Esophagus (tissue), 2 donors: Measurements from ENCODE around the gene DHRS4L2. TPM values are rescaled to one million over a fixed set of nuclear protein-coding genes. Genes with fewer than 3 reads are reported as not detected.
A peak's percentile ranks its signal among the peaks of the same experiment; 100 is the strongest.
"Not testable (repeated sequence)": the region's sequence is repeated elsewhere in the genome, so short reads cannot be mapped to it uniquely, and the experiment has no call there.

ENCODE experiments used
- H3K27ac ChIP-seq, 2 donors: one replicate each; pipeline ENCODE4 v1.5.1; 2013; ENCODE audit warnings: low read depth in 2 of 2, mild to moderate bottlenecking in 2 of 2, inconsistent platforms in 1 of 2, low read length in 1 of 2, moderate library complexity in 1 of 2
- H3K27me3 ChIP-seq, 2 donors: one replicate each; pipeline ENCODE4 v1.6.1; 2013; ENCODE audit warnings: low read length in 2 of 2, control low read depth in 1 of 2, mild to moderate bottlenecking in 1 of 2; ENCODE audit not compliant: insufficient read depth in 2 of 2, control insufficient read depth in 1 of 2
- H3K36me3 ChIP-seq, 2 donors: one replicate each; pipeline ENCODE4 v1.6.1; 2013; ENCODE audit warnings: low read length in 1 of 2; ENCODE audit not compliant: control insufficient read depth in 2 of 2, insufficient read depth in 2 of 2
- H3K4me1 ChIP-seq, 2 donors: one replicate each; pipeline ENCODE4 v1.6.1; 2013; ENCODE audit warnings: low read length in 1 of 2; ENCODE audit not compliant: control insufficient read depth in 2 of 2, insufficient read depth in 2 of 2
- H3K4me3 ChIP-seq, 2 donors: one replicate each; pipeline ENCODE4 v1.5.1; 2013; ENCODE audit warnings: low read length in 2 of 2, mild to moderate bottlenecking in 2 of 2, low read depth in 1 of 2, moderate library complexity in 1 of 2
- H3K9me3 ChIP-seq, 2 donors: one replicate each; pipeline ENCODE4 v1.6.1; 2013; ENCODE audit warnings: mild to moderate bottlenecking in 2 of 2, low read depth in 1 of 2, low read length in 1 of 2, moderate library complexity in 1 of 2; ENCODE audit not compliant: control insufficient read depth in 2 of 2, insufficient read depth in 1 of 2
- WGBS, 2 donors: extraction: QIAGEN DNeasy Blood & Tissue Kit; methylation state at CpG; one replicate each; pipeline ENCODE4 v1.1.7; 2013; 5-methylcytosine and 5-hydroxymethylcytosine counted together
- polyA plus RNA-seq, 2 donors: library from polyadenylated mRNA; stranded (reverse); fragments of 200-250 nt; gene quantifications; one replicate each; pipeline ENCODE4 v1.2.3, GENCODE V29; 2013
- donor health status: healthy with polysubstance abuse.
- donor health status: Bipolar disorder and iron deficiency.

Gene DHRS4L2
- polyA plus RNA-seq, 2 donors = 32.9 to 43.5 TPM

DNA sequence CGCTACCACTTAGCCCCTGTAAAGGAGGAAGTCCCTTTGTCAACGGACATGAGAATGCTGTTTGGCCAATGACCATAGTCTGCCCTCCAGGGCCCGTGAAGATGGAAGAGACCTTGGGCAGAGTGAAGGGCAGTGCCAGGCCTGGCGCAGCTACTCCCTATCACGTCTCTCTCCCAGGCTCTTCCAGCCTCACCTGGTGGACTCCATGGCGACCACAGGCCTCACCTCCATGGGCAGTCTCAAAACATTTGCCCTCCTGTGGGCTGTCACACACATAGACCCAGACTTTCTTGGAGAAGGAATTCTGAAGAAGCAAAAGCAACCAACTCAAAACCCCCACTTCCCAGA is 35.6 kb upstream of the DHRS4L2 start:
- H3K9me3 ChIP-seq, H3K36me3 ChIP-seq, H3K27me3 ChIP-seq, H3K4me1 ChIP-seq: not testable (repeated sequence)
- WGBS, 2 donors = 35 to 47% methylated on average over 6 of the region's 6 CpGs
- Histone ChIP-seq H3K4me3 (peak overlapping the region; percentile 70 to 87), H3K27ac (peak overlapping the region in 1 of 2 donors; percentile 91)

DNA sequence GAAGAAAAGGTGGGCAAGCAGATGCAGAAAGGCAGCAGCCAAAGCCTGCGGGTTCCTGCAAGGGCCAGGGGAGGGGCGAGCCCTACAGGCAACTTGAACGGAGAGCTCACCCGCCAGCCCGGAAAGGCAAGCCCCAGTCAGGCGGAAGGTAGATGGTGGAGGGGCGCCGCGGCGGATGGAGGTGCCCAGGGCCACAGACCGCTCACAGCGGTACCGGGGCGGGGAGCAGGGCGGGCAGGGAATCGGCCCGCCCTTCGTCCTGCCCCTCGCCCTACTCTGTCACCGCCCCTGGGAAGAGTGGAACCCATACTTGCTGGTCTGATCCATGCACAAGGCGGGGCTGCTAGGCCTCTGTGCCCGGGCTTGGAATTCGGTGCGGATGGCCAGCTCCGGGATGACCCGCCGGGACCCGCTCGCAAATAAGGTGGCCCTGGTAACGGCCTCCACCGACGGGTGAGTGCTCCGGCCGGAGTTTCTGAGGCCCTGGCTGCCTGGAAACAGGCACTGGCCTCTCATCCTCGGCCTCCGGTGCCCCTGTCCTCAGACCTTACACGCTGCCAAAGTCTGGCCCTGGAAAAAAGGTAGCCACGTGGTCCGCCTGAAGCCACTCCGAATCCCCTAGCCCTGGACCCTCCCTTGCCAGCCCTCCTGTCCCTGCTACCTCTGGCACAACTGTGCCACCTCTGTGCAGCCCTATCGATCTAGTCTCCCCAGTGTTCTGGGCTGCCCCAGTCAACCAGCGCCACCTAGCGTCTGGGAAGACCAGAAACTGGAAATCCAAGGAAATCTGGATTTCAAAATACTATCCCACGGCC is 35.1 kb upstream of the DHRS4L2 start, which contains the start of gene DHRS4:
TSS of gene DHRS4 (plus strand) at position 307 of the 815 bp plus-strand sequence. CDS start at position 326, 19 bp downstream.
- peak within 1 kb of the TSS; percentile 70 to 87 for H3K4me3 ChIP-seq
- H3K27ac ChIP-seq = peak within 1 kb of the TSS; percentile 82 to 91
- WGBS, 2 donors = 0 to 1% methylated on average over 40 to 44 of the region's 44 CpGs
- H3K36me3 ChIP-seq = no peaks in the 10 kb centered on the region
- H3K4me1 ChIP-seq = peaks cover 0 to 3% of the 10 kb centered on the region in 2 donors
- H3K27me3 ChIP-seq = no peaks in the 10 kb centered on the region
- H3K9me3 ChIP-seq = no peaks in the 10 kb centered on the region

DNA sequence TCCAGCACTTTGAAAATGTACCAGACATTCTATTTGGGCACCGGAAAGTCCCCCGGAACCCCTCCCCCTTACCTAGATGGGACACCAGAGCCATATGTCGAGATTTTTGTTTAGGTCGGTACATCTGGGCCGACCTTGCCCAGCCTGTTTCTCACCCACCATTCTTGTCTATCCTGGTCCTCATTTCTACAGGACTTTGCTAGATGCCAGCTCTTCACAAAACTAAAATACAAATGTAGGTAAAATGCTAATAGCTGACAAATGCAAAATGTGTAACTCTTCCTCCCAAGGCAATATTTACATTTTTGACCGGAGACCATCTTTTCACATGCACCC is 34.5 kb upstream of the DHRS4L2 start:
- Histone ChIP-seq H3K4me3 (peak overlapping the region in 1 of 2 donors; percentile 87), H3K27ac (peak overlapping the region in 1 of 2 donors; percentile 91)
- H3K9me3 ChIP-seq, H3K27me3 ChIP-seq, H3K36me3 ChIP-seq, H3K4me1 ChIP-seq: not testable (repeated sequence)
- 10 to 11% methylated on average over 6 of the region's 6 CpGs for WGBS, 2 donors

DNA sequence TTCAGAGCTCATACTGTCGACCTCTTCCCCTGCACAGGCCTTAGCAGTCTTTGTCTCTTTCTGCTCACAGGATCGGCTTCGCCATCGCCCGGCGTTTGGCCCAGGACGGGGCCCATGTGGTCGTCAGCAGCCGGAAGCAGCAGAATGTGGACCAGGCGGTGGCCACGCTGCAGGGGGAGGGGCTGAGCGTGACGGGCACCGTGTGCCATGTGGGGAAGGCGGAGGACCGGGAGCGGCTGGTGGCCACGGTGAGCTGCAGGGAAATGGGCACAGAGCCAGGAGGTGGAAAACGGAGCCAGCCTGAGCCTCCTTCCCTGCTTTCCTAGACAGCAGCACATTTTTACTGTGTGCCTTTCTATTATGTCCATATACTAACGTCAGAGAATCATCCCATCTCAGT is 33.8 kb upstream of the DHRS4L2 start:
- peak overlapping the region in 1 of 2 donors; percentile 0 for H3K4me3 ChIP-seq
- not testable (repeated sequence) for H3K27ac ChIP-seq, H3K27me3 ChIP-seq, H3K36me3 ChIP-seq, H3K9me3 ChIP-seq, H3K4me1 ChIP-seq
- WGBS, 2 donors = 50 to 61% methylated on average over 18 to 20 of the region's 20 CpGs

DNA sequence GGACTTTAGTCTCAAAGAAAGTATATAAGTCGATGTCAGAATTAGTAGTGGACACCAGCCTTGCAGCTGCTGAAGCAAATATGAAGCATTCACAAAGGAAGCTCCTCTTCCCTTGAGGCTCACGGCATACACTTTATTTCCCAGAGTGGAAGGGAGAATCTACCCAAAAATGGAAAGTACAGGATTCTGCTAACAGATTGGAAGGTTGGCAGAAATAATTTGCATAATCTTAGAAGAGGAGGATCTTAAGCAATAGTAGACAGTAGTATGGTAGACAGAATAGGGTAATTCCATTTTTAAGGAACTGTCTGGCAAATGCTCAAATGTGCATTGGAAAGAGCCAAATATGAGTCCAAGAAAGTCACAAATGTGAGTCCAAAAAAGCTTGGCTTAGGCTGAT is 32.9 kb upstream of the DHRS4L2 start:
- WGBS, 2 donors = 82 to 89% methylated on average over 2 of the region's 2 CpGs
- not testable (repeated sequence) for H3K27ac ChIP-seq, H3K9me3 ChIP-seq, H3K36me3 ChIP-seq, H3K4me1 ChIP-seq, H3K27me3 ChIP-seq, H3K4me3 ChIP-seq

DNA sequence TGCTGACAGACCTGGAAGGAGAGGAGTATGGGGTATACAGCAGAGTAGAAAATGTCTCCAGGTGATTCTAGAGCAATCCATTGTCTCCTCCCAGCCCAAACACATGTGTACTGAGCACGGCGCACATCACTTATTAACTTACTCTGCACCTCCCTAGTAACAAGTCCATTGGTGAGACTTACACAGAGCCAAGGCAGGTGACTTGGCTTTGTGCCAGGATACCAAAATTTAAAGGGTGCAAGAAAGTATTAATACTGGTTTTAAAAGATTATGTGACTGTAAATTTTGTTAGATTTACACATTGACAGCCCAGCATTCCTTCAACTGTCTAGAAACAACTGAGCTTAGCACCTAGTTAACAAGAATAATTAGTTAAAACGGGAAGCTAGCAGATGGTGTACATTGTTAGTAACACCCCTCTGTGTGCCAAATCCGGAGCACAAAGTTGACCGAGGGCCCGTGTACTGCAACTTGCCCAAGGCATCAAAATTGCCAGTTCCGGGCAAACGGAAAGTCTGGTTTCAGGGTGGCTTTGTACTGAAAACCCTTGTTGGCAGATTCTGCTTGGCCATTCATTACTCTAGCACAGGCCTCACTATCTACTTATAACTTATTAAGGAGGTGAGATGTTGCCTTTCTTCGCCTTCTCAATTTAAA is 30.7 kb upstream of the DHRS4L2 start:
- not testable (repeated sequence) for H3K27me3 ChIP-seq, H3K36me3 ChIP-seq
- WGBS, 2 donors = 78 to 81% methylated on average over 9 of the region's 9 CpGs

DNA sequence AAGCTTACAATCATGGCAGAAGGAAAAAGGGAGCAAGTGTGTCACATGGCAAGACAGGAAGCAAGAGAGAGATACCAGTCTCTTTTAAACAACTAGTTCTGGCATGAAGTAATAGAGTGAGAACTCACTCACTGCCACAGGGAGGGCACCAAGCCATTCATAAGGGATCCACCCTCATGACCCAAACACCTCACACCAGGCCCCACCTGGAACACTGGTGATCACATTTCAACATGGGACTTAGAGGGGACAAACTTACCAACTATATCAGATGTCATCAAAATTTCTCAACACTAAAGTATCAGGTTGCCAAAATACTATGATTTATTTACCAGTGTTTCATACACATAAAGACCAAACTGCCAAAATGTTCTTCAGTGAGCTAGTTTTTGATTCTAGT is 27.8 kb upstream of the DHRS4L2 start:
- not testable (repeated sequence) for H3K9me3 ChIP-seq, H3K27me3 ChIP-seq, H3K4me3 ChIP-seq, H3K27ac ChIP-seq, H3K4me1 ChIP-seq, H3K36me3 ChIP-seq

More for the DNA sequence above, 30.7 kb upstream of the DHRS4L2 start:
- H3K4me1 ChIP-seq, H3K4me3 ChIP-seq, H3K27ac ChIP-seq, H3K9me3 ChIP-seq: not testable (repeated sequence)

DNA sequence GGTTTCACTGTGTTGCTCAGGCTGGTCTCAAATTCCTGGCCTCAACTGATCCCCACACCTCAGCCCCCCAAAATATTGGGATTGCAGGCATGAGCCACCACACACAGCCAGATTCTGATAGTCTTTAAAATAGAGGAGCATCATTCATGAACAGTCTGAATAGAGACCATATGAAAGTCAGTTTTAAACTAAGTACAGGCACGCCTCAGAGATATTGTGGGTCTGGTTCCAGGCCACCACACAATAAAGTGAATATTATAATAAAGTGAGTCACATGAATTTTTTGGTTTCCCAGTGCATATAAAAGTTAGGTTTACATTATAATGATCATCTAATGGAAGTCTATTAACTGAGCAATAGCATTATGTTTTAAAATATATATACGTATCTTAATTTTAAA is 27.0 kb upstream of the DHRS4L2 start:
- not testable (repeated sequence) for H3K27ac ChIP-seq, H3K27me3 ChIP-seq, H3K4me3 ChIP-seq, H3K4me1 ChIP-seq, H3K36me3 ChIP-seq, H3K9me3 ChIP-seq
- 100% methylated on average over 1 of the region's 2 CpGs for WGBS, 2 donors

DNA sequence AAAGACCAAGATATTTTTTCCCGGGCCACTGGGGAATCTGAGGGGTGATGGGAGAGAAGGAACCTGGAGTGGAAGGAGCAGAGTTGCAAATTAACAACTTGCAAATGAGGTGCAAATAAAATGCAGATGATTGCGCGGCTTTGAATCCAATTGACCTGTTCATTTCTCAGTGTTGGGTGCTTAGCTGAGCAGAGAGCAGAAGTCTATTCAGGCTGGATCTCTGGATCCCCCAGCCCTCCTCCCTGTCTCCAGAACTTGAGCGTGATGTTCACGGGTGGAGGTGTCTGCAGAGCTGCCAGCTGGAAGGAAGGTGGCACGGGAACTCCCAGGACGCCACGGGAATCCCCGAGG is 19.6 kb upstream of the DHRS4L2 start:
- not testable (repeated sequence) for H3K9me3 ChIP-seq, H3K27me3 ChIP-seq, H3K4me3 ChIP-seq, H3K27ac ChIP-seq, H3K4me1 ChIP-seq, H3K36me3 ChIP-seq
- WGBS, 2 donors = 37 to 50% methylated on average over 1 of the region's 9 CpGs
